Testis (tissue), 3 donors: ENCODE results near the gene DAB2IP. TPM values are rescaled to one million over a fixed set of nuclear protein-coding genes. Genes with fewer than 3 reads are reported as not detected.

Source experiments
- DNase-seq: peaks from one replicate; pipeline ENCODE4 v3.0.0-alpha.2; 2019
- H3K27ac ChIP-seq, 2 donors: fragments of 200-600 bp; sonication (generic); one replicate each; pipeline ENCODE4 v1.5.1; 2019
- H3K27me3 ChIP-seq: fragments of 200-600 bp; sonication (generic); one replicate; pipeline ENCODE4 v1.5.1; 2019
- H3K36me3 ChIP-seq: fragments of 200-600 bp; sonication (generic); one replicate; pipeline ENCODE4 v1.5.1; 2017; ENCODE audit warnings: low read depth; ENCODE audit errors: missing control alignments
- H3K4me1 ChIP-seq: fragments of 200-600 bp; sonication (generic); one replicate; pipeline ENCODE4 v1.5.1; 2019
- H3K4me3 ChIP-seq, 2 donors: fragments of 200-600 bp; sonication (generic); one replicate each; pipeline ENCODE4 v1.5.1; 2017 to 2019
- H3K9me3 ChIP-seq: fragments of 200-600 bp; sonication (generic); one replicate; pipeline ENCODE4 v1.5.1; 2017
- POLR2A ChIP-seq: fragments of 450-650 bp; IDR thresholded peaks from one replicate; pipeline ENCODE4 v1.6.1; 2017; ENCODE audit warnings: antibody characterized with exemption, mild to moderate bottlenecking, moderate library complexity
- WGBS, 2 donors: methylation state at CpG; one replicate each; pipeline ENCODE4 v1.1.5; 2018; 5-methylcytosine and 5-hydroxymethylcytosine counted together
- intact Hi-C: fragments of 100-400 bp; cut with DNase I; formaldehyde crosslinking; loops from one replicate; pipeline ENCODE4 v1.15.1; 2023; ENCODE audit warnings: low total_unique reads
- polyA plus RNA-seq: library from polyadenylated mRNA; stranded (reverse); fragments of 350-450 nt; fragmentation: Illumina TruSeq; extraction: RNeasy Lipid Tissue Mini Kit (QIAGEN cat#74804); gene quantifications from one replicate; pipeline ENCODE4 v1.2.3, GENCODE V29; 2014; ENCODE audit warnings: low read depth, low replicate concordance; ENCODE audit not compliant: insufficient read depth
- total RNA-seq, 2 donors: library from RNA; depleted of rRNA; stranded (reverse); fragments of >200 nt; gene quantifications; one replicate each; pipeline ENCODE4 v1.2.3, GENCODE V29; 2016
- TF ChIP-seq, protein P1 (sequence below), 3 experiments: fragments of 450-650 bp in 2 of 3; fragments of 200-600 bp in 1 of 3; sonication (generic) in 1 of 3; IDR thresholded peaks; one replicate each; pipeline ENCODE4 v1.5.1; 2016 to 2019; ENCODE audit warnings: antibody characterized with exemption in 3 of 3, mild to moderate bottlenecking in 2 of 3, moderate library complexity in 1 of 3

Gene DAB2IP
- total and polyA plus RNA-seq, 3 donors from 2014 or later: 57.7 to 136 (median 102) TPM

DNA sequence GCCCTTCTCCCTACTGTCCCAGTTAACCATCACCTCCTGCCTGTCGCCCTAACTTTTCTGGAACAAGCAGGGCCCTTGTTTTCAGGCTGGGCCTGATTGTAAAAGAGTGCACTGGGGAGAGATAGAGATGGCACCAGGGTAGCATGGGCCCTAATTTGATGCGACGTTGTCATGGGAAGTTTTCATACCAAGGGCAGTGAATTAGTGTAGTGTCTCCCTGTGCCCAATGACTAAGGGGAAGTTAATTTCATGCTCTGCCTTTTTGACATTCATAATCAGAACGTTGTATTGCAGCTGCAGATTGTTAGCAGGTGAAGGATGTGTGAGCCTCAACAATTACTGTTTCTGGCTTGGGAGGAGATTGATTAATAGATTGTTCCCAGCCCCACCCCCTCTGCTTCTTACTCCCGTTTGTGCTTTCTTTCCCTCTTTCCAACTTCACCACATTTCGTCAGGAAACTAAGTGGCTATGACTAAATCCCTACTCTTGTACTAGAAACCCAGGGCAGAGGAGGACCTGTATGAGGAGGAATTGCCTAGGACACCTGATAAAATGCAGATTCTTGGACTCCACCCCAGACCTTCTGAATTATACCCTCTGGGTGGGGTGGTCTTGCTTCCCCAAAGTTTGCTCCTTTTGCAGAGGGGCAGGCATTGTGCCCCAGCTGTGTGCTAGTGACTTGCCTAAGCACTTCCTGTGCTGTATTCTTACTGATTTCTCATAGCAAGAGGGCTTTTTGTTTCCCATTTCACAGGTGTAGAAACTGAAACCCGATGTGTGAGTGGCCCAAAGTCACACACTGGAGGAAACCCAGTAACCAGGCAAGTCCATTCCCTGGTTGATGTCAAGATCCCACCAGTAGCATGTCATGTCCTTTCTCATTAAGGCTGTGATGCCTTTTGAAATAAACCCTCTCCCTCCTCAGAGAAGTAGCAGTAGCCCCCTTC lies 56.3 kb downstream of the DAB2IP start:
- H3K9me3 ChIP-seq: no peaks in the 10 kb centered on the region
- H3K36me3 ChIP-seq: no peaks in the 10 kb centered on the region
- H3K4me3 ChIP-seq: no peak overlapping the region
- DNase-seq: no peak
- intact Hi-C loops: no loop called here
- no peaks in the 10 kb centered on the region for H3K4me1 ChIP-seq
- no peak for TF ChIP-seq POLR2A
- TF ChIP-seq, protein P1, sequence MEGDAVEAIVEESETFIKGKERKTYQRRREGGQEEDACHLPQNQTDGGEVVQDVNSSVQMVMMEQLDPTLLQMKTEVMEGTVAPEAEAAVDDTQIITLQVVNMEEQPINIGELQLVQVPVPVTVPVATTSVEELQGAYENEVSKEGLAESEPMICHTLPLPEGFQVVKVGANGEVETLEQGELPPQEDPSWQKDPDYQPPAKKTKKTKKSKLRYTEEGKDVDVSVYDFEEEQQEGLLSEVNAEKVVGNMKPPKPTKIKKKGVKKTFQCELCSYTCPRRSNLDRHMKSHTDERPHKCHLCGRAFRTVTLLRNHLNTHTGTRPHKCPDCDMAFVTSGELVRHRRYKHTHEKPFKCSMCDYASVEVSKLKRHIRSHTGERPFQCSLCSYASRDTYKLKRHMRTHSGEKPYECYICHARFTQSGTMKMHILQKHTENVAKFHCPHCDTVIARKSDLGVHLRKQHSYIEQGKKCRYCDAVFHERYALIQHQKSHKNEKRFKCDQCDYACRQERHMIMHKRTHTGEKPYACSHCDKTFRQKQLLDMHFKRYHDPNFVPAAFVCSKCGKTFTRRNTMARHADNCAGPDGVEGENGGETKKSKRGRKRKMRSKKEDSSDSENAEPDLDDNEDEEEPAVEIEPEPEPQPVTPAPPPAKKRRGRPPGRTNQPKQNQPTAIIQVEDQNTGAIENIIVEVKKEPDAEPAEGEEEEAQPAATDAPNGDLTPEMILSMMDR (IDR thresholded peaks at IDR 0.05): no peak
- H3K27ac ChIP-seq: no peak overlapping the region
- no peaks in the 10 kb centered on the region for H3K27me3 ChIP-seq
- 74 to 79% methylated on average over 7 of the region's 7 CpGs for WGBS, 2 donors

DNA sequence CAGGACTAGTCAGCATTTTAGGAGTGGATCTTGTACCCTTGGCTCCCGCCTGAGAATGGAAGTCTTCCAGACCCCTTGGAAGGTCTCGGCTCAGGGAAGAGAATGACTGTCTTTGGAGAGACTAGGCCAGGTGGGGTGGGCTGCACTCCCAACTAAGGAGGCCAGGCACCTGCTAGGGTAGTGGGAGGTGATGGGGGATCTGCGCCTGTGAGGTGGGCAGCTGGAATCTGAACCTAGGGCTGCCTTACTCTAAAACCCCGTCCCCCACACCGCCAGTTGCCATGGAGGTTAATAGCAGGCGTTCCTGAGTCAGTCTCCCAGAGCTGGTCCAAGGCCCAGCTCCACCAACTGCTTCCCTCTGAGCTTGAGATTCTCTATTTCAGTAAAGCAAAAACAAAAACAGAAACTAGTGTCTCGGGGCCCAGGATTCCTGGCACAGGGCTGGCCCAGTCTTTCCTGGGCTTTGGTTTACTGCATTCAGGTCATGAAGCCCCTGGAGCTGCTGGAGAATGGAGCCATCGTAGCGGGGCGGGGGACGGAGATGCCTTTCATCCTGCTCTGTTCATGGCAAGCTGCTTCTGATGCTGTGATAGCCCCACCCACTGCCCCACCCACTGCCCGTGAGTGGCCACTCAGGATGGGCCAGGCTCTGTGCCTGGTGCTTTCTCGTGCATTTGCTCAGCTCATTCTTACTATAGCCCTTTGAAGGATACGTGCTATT lies 57.5 kb downstream of the DAB2IP start:
- Histone ChIP-seq H3K4me3 (no peak overlapping the region), H3K36me3 (no peaks in the 10 kb centered on the region), H3K27me3 (no peaks in the 10 kb centered on the region), H3K4me1 (no peaks in the 10 kb centered on the region), H3K27ac (no peak overlapping the region), H3K9me3 (no peaks in the 10 kb centered on the region)
- 90% methylated on average over 10 to 14 of the region's 14 CpGs for WGBS, 2 donors
- DNase-seq: no peak
- no peak for TF ChIP-seq POLR2A
- TF ChIP-seq, protein P1 (IDR thresholded peaks at IDR 0.05): no peak
- intact Hi-C loops: no loop called here

DNA sequence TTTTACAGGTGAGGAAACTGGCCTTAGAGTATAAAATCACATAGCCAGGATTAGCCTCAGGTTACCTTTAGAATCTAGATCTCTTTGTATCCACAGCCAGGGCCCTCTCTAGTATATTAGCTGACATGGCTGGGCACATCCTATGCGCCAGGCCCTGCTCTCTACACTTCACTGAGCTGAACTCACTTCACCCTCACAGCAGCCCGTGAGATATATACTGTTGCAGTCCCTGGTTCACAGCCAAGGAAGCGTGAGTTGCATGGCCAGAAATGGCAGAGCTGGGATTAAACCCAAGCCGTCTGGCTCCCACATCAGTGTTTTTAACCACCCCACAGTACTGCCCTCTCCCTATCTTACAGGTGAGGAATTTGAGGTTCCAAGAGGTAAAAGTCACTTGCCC lies 58.4 kb downstream of the DAB2IP start:
- DNase-seq: no peak
- TF ChIP-seq, protein P1 (IDR thresholded peaks at IDR 0.05): no peak
- H3K4me1 ChIP-seq: no peaks in the 10 kb centered on the region
- H3K4me3 ChIP-seq: no peak overlapping the region
- 76 to 84% methylated on average over 4 of the region's 4 CpGs for WGBS, 2 donors
- H3K27me3 ChIP-seq: no peaks in the 10 kb centered on the region
- H3K9me3 ChIP-seq: no peaks in the 10 kb centered on the region
- intact Hi-C loops: no loop called here
- H3K27ac ChIP-seq: no peak overlapping the region
- no peaks in the 10 kb centered on the region for H3K36me3 ChIP-seq

DNA sequence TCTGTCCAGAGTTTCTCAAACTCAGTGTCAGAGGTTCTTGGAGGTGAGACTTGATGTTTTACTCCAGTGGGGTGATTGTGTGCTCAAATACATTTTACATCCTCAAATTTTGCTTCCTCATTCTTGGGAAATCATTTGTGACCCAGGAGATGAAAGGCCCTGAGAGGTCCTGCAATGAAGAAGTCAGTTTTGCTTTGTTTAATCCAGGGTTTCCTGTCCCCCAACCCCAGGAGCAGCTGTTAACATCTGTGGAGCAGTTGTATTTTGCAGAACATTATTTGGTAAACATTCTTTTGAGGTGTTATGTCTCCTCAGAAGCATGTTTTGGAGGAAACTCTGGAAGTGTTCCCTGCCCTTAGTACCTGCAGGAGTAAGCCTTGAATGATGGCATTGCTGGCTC lies 59.8 kb downstream of the DAB2IP start:
- no peak for DNase-seq
- H3K27me3 ChIP-seq: no peaks in the 10 kb centered on the region
- H3K4me3 ChIP-seq: no peak overlapping the region
- intact Hi-C loops: no loop called here
- no peak for TF ChIP-seq POLR2A
- TF ChIP-seq, protein P1 (IDR thresholded peaks at IDR 0.05): no peak
- H3K27ac ChIP-seq: no peak overlapping the region
- no peaks in the 10 kb centered on the region for H3K4me1 ChIP-seq
- no peaks in the 10 kb centered on the region for H3K36me3 ChIP-seq
- H3K9me3 ChIP-seq: no peaks in the 10 kb centered on the region
